Activated T-helper 1 cell treated with anti-CD3 and anti-CD28 coated beads, Interleukin-2, amount 50 U/mL, for 16 hours (primary cell): ENCODE results near the gene ZBTB38.

Source experiments
- DNase-seq, 2 donors: peaks; one replicate each; pipeline ENCODE4 v3.0.0-alpha.2; 2020; ENCODE audit warnings: low read depth in 1 of 2, low spot score in 1 of 2

The ZBTB38 gene

GRCh38 chr3:141401573-141402475 is 33.5 kb downstream of the ZBTB38 start:
- DNase-seq = peak in 1 of 2 donors; percentile 23

- peak; percentile 18 to 31 for DNase-seq
Measured at GRCh38 chr3:141402476-141403171, 34.3 kb downstream of the ZBTB38 start.

- no peak for DNase-seq
Measured at GRCh38 chr3:141403576-141403975, 35.3 kb downstream of the ZBTB38 start.

GRCh38 chr3:141405025-141405424 is 36.7 kb downstream of the ZBTB38 start:
- DNase-seq = no peak

GRCh38 chr3:141405591-141405990 is 37.3 kb downstream of the ZBTB38 start:
- DNase-seq = no peak

- DNase-seq = no peak
Measured at GRCh38 chr3:141406265-141406664, 38.0 kb downstream of the ZBTB38 start.

GRCh38 chr3:141407047-141407446 is 38.7 kb downstream of the ZBTB38 start:
- no peak for DNase-seq

GRCh38 chr3:141407825-141408224 is 39.5 kb downstream of the ZBTB38 start:
- DNase-seq = no peak

GRCh38 chr3:141408596-141408995 is 40.3 kb downstream of the ZBTB38 start:
- DNase-seq = no peak

- DNase-seq = no peak
Measured at GRCh38 chr3:141409940-141410241, 41.6 kb downstream of the ZBTB38 start.

GRCh38 chr3:141410408-141410807 is 42.1 kb downstream of the ZBTB38 start:
- no peak for DNase-seq

- no peak for DNase-seq
Measured at GRCh38 chr3:141410846-141411245, 42.5 kb downstream of the ZBTB38 start.

GRCh38 chr3:141411251-141411771 is 43.0 kb downstream of the ZBTB38 start:
- no peak for DNase-seq

GRCh38 chr3:141412087-141412935 is 44.0 kb downstream of the ZBTB38 start:
- peak in 1 of 2 donors; percentile 17 for DNase-seq

GRCh38 chr3:141412936-141413354 is 44.6 kb downstream of the ZBTB38 start:
- DNase-seq = no peak

- no peak for DNase-seq
Measured at GRCh38 chr3:141413391-141413790, 45.1 kb downstream of the ZBTB38 start.

- no peak for DNase-seq
Measured at GRCh38 chr3:141413801-141414689, 45.7 kb downstream of the ZBTB38 start.

- no peak for DNase-seq
Measured at GRCh38 chr3:141414800-141415462, 46.6 kb downstream of the ZBTB38 start.

GRCh38 chr3:141415953-141416352 is 47.6 kb downstream of the ZBTB38 start:
- no peak for DNase-seq
